ENCODE data around the gene IGF1R. TPM values are rescaled to one million over a fixed set of nuclear protein-coding genes. Genes with fewer than 3 reads are reported as not detected.

IGF1R gene
- total and polyA plus RNA-seq, 2 of the 8 experiments (the other 6 are each of a cell fraction or from before 2014, with no cell fraction given): 32.9 to 109 TPM

GRCh38 chr15:98626153-98626552 lies 22.2 kb upstream of the IGF1R start (continued):
- TF ChIP-seq, protein P1, sequence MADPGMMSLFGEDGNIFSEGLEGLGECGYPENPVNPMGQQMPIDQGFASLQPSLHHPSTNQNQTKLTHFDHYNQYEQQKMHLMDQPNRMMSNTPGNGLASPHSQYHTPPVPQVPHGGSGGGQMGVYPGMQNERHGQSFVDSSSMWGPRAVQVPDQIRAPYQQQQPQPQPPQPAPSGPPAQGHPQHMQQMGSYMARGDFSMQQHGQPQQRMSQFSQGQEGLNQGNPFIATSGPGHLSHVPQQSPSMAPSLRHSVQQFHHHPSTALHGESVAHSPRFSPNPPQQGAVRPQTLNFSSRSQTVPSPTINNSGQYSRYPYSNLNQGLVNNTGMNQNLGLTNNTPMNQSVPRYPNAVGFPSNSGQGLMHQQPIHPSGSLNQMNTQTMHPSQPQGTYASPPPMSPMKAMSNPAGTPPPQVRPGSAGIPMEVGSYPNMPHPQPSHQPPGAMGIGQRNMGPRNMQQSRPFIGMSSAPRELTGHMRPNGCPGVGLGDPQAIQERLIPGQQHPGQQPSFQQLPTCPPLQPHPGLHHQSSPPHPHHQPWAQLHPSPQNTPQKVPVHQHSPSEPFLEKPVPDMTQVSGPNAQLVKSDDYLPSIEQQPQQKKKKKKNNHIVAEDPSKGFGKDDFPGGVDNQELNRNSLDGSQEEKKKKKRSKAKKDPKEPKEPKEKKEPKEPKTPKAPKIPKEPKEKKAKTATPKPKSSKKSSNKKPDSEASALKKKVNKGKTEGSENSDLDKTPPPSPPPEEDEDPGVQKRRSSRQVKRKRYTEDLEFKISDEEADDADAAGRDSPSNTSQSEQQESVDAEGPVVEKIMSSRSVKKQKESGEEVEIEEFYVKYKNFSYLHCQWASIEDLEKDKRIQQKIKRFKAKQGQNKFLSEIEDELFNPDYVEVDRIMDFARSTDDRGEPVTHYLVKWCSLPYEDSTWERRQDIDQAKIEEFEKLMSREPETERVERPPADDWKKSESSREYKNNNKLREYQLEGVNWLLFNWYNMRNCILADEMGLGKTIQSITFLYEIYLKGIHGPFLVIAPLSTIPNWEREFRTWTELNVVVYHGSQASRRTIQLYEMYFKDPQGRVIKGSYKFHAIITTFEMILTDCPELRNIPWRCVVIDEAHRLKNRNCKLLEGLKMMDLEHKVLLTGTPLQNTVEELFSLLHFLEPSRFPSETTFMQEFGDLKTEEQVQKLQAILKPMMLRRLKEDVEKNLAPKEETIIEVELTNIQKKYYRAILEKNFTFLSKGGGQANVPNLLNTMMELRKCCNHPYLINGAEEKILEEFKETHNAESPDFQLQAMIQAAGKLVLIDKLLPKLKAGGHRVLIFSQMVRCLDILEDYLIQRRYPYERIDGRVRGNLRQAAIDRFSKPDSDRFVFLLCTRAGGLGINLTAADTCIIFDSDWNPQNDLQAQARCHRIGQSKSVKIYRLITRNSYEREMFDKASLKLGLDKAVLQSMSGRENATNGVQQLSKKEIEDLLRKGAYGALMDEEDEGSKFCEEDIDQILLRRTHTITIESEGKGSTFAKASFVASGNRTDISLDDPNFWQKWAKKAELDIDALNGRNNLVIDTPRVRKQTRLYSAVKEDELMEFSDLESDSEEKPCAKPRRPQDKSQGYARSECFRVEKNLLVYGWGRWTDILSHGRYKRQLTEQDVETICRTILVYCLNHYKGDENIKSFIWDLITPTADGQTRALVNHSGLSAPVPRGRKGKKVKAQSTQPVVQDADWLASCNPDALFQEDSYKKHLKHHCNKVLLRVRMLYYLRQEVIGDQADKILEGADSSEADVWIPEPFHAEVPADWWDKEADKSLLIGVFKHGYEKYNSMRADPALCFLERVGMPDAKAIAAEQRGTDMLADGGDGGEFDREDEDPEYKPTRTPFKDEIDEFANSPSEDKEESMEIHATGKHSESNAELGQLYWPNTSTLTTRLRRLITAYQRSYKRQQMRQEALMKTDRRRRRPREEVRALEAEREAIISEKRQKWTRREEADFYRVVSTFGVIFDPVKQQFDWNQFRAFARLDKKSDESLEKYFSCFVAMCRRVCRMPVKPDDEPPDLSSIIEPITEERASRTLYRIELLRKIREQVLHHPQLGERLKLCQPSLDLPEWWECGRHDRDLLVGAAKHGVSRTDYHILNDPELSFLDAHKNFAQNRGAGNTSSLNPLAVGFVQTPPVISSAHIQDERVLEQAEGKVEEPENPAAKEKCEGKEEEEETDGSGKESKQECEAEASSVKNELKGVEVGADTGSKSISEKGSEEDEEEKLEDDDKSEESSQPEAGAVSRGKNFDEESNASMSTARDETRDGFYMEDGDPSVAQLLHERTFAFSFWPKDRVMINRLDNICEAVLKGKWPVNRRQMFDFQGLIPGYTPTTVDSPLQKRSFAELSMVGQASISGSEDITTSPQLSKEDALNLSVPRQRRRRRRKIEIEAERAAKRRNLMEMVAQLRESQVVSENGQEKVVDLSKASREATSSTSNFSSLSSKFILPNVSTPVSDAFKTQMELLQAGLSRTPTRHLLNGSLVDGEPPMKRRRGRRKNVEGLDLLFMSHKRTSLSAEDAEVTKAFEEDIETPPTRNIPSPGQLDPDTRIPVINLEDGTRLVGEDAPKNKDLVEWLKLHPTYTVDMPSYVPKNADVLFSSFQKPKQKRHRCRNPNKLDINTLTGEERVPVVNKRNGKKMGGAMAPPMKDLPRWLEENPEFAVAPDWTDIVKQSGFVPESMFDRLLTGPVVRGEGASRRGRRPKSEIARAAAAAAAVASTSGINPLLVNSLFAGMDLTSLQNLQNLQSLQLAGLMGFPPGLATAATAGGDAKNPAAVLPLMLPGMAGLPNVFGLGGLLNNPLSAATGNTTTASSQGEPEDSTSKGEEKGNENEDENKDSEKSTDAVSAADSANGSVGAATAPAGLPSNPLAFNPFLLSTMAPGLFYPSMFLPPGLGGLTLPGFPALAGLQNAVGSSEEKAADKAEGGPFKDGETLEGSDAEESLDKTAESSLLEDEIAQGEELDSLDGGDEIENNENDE (IDR thresholded peaks at IDR 0.05; ENCODE audit: insufficient replicate concordance, low read length): no peak
- TF ChIP-seq POLR2A (IDR thresholded peaks at IDR 0.05; ENCODE audit: control extremely low read depth in 1 of 2, low read depth in 2 of 2, low read length in 2 of 2) (no peak), EGR1 (IDR thresholded peaks at IDR 0.05; ENCODE audit: borderline replicate concordance, low read depth, low read length) (no peak; the same call in 1 of the 2 replicates), ATF2 (IDR thresholded peaks at IDR 0.05; ENCODE audit: low read length) (no peak), RFX5 (IDR thresholded peaks at IDR 0.05; ENCODE audit: borderline replicate concordance, low read depth, low read length) (no peak), CREB1 (IDR thresholded peaks at IDR 0.05) (no peak), TAF1 (IDR thresholded peaks at IDR 0.05; ENCODE audit: low read depth, low read length) (no peak), CTCF (IDR thresholded peaks at IDR 0.05; ENCODE audit: control extremely low read depth in 1 of 3, insufficient read depth in 1 of 3, low read depth in 1 of 3, low read length in 3 of 3) (no peak)
